T1000 (cell line): ENCODE data around the gene SAP30.

ENCODE experiments used
- DNase-seq: peaks from one replicate; lab custom pipeline; 2025; ENCODE audit warnings: mixed read lengths; lab: John Stamatoyannopoulos, UW

The SAP30 gene

GRCh38 chr4:173415885-173416653, 45.3 kb downstream of the SAP30 start:
- DNase-seq, result no peak

- DNase-seq, result no peak
Measured at GRCh38 chr4:173417833-173418232, 47.1 kb downstream of the SAP30 start.

DNA sequence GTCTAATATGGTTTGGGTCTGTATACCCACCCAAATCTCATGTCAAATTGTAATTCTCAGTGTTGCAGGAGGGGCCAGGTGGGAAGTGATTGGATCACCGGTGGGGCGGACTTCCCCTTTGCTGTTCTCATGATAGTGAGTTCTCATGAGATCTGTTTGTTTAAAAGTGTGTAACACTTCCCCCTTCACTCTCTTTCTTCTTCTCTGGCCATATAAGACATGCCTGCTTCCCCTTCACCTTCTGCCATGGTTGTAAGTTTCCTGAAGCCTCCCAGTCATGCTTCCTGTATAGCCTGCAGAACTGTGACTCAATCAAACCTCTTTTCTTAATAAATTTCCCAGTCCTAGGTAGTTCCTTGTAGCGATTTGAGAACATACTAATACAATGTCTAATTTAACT, 47.9 kb downstream of the SAP30 start:
- DNase-seq, result no peak

DNA sequence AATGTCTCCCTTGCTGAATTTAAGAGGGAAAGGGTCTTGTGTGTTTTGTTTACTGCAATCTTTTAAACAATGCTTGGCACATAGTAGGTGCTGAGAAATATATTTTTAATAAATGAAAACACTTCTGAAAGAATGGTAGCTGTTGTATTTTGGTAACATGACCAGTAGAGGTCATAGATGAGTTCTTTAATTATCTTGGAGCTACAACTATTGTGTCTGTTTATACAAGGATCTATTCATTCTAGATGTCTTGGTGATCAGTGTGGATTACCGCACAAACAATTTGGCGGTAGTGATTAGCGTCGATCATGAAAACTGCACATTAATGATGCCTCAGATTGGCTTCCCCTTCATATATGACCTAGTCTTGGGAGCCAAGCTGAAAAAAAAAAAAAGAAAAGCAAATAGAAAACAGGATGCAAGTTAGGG, 49.6 kb downstream of the SAP30 start:
- DNase-seq, result no peak

- DNase-seq, result no peak
Measured at GRCh38 chr4:173420801-173421200, 50.0 kb downstream of the SAP30 start.

DNA sequence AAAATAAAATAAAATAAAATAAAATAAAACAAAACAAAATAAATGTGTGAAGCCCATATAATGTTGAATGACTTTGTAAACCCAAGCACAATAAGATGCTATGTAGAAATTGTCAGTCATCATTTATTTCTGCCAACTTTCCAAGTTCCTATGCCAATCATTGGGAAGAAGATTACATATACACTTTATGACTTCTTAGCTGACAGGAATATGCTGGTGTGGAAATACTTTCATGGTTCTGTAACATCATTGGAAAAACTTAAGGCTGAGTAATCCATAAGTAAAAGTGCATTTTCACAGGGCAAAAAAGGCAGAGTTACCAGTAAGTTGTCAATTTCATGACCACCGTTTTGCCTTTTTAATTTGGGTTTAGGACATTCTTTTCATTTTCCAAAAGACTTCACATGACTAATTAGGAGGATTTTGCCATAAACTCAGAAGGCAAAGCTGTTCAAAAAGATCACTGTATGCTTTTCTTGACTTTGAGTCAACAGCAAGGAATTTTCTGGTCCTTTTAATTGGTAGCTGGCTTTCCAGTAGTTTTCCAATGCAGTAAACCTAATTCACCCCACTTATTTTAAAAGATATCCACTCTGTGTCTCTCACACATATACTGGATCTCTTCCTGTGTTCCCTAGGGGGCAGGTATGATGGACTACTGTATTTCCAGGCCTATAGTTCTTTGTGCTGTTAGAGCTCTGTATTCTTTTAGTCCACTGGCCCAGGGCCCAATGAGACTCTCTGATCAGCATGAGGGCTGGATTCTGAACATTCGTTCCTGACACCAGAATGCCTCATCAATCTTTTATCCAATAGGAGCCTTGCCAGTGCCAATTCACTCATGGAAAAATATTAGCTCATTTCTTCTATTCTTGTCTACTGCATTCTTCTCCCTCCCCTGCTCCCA, 54.4 kb downstream of the SAP30 start:
- no peak for DNase-seq

- no peak for DNase-seq
Measured at GRCh38 chr4:173426064-173426463, 55.3 kb downstream of the SAP30 start.
